ENCODE measurements around the gene ZNF286A. TPM values are rescaled to one million over a fixed set of nuclear protein-coding genes. Genes with fewer than 3 reads are reported as not detected.

The ZNF286A gene
- total and polyA plus RNA-seq, 10 of the 15 experiments (the other 5 are each of a cell fraction or from before 2014, with no cell fraction given) = 8.1 to 31.2 (median 18.2) TPM

GRCh38 chr17:15660077-15660476 lies 39.5 kb upstream of the ZNF286A start:
- 98% methylated on average over 3 of the region's 3 CpGs for WGBS (ENCODE audit: insufficient coverage, insufficient replicate concordance, low lambda C conversion rate, missing lambda C conversion rate)
- ChIA-PET CTCF (no interaction called here), SMC1A (ENCODE audit: uncharacterized antibody, unreplicated experiment) (no interaction called here), POLR2A (no interaction called here), RAD21 (ENCODE audit: unreplicated experiment) (no interaction called here)
- in situ Hi-C loops (cut with MboI) (no loop called here), intact Hi-C loops (cut with micrococcal nuclease; ENCODE audit: unreplicated experiment) (no loop called here)
- no peak for FAIRE-seq
- Histone ChIP-seq H3K79me2 (ENCODE audit: control insufficient read depth, insufficient read depth, low read length) (no peaks in the 10 kb centered on the region), H3K9ac (ENCODE audit: control insufficient read depth, insufficient read depth, low read length) (no peak overlapping the region), H2AFZ (ENCODE audit: control insufficient read depth, low read depth, low read length) (no peak overlapping the region), H3K4me1 (ENCODE audit: control insufficient read depth, insufficient read depth, low read length) (peaks cover 7% of the 10 kb centered on the region), H4K20me1 (ENCODE audit: control insufficient read depth, insufficient read depth) (no peaks in the 10 kb centered on the region), H3K27ac (ENCODE audit: control insufficient read depth, insufficient read depth) (no peak overlapping the region), H3K4me2 (ENCODE audit: control insufficient read depth, insufficient read depth) (no peak overlapping the region), H3K4me3 (no peak overlapping the region), H3K9me3 (replicated peaks; ENCODE audit: control insufficient read depth, insufficient read depth, low read length) (no peaks in the 10 kb centered on the region), H3K36me3 (ENCODE audit: control insufficient read depth in 2 of 2, insufficient read depth in 2 of 2, low read length in 1 of 2) (peaks cover 3% of the 10 kb centered on the region in 2 experiments; a peak in 3 of 4 replicates), H3K27me3 (replicated peaks in 1 of 2; ENCODE audit: control insufficient read depth in 2 of 2, insufficient read depth in 2 of 2, low read length in 1 of 2) (no peaks in the 10 kb centered on the region)
- no peak for DNase-seq (ENCODE audit: low read depth, low spot score)
- ATAC-seq = no peak
- BruUV-seq (replicated peaks) = no TSS peak
- TF ChIP-seq ZNF274 (IDR thresholded peaks at IDR 0.05; ENCODE audit: insufficient read depth, insufficient read length) = no peak
- TF ChIP-seq ZNF217 (IDR thresholded peaks at IDR 0.05) = no peak
- TF ChIP-seq PBX3 (IDR thresholded peaks at IDR 0.05; ENCODE audit: insufficient replicate concordance, low read depth, low read length) = no peak
- no peak for TF ChIP-seq FOXK2 (IDR thresholded peaks at IDR 0.05)
- TF ChIP-seq CEBPZ (IDR thresholded peaks at IDR 0.05; ENCODE audit: low read depth, low read length) = no peak

All from GM12878 (cell line).